CD4-positive, CD25-positive, alpha-beta regulatory T cell (primary cell): Measurements from ENCODE around the gene OCRL. TPM values are rescaled to one million over a fixed set of nuclear protein-coding genes. Genes with fewer than 3 reads are reported as not detected.
"Not testable (repeated sequence)": the region's sequence is repeated elsewhere in the genome, so short reads cannot be mapped to it uniquely, and the experiment has no call there.

Experiments used
- ATAC-seq, 2 donors: fragments of 150-1000 bp; cut with Tn5 transposase; one replicate each; pipeline ENCODE4 v1.10.0; 2021; ENCODE audit warnings: low read depth in 2 of 2, moderate number of reproducible peaks in 2 of 2, moderate library complexity in 1 of 2
- DNase-seq, 3 donors: peaks; one replicate each; pipeline versions ENCODE4 v3.0.0 to v3.0.0-alpha.2; 2012 to 2022; ENCODE audit warnings: mixed read lengths in 1 of 3
- H3K27ac ChIP-seq: one replicate; pipeline ENCODE4 v1.7.0; 2013; ENCODE audit warnings: mild to moderate bottlenecking, low read length; ENCODE audit not compliant: insufficient read depth, poor library complexity, severe bottlenecking
- H3K27me3 ChIP-seq: one replicate; pipeline ENCODE4 v1.7.0; 2013; ENCODE audit warnings: low read length; ENCODE audit not compliant: control insufficient read depth, insufficient read depth
- H3K36me3 ChIP-seq: one replicate; pipeline ENCODE4 v1.7.0; 2013; ENCODE audit warnings: mild to moderate bottlenecking, low read length, moderate library complexity; ENCODE audit not compliant: control insufficient read depth, insufficient read depth
- H3K4me1 ChIP-seq: 2 replicates; pipeline ENCODE4 v1.7.0; 2013; ENCODE audit warnings: mild to moderate bottlenecking, low read length; ENCODE audit not compliant: insufficient read depth, control insufficient read depth, poor library complexity, severe bottlenecking
- H3K4me3 ChIP-seq: one replicate; pipeline ENCODE4 v1.7.0; 2013; ENCODE audit warnings: low read depth, mild to moderate bottlenecking, low read length, moderate library complexity
- H3K9me3 ChIP-seq, 2 experiments: 1 replicate in 1 of 2; 2 replicates in 1 of 2; pipeline ENCODE4 v1.7.0; 2013; ENCODE audit warnings: low read length in 2 of 2, mild to moderate bottlenecking in 1 of 2, moderate library complexity in 1 of 2; ENCODE audit not compliant: control insufficient read depth in 2 of 2
- H3K27ac Mint-ChIP-seq, 3 donors: one replicate each; pipeline ENCODE4 v1.8.0; 2020 to 2022; ENCODE audit warnings: mild to moderate bottlenecking in 3 of 3, mixed read lengths in 3 of 3, moderate library complexity in 2 of 3
- H3K27me3 Mint-ChIP-seq: one replicate; pipeline ENCODE4 v1.8.0; 2022; ENCODE audit warnings: mild to moderate bottlenecking, mixed read lengths
- H3K36me3 Mint-ChIP-seq: one replicate; pipeline ENCODE4 v1.8.0; 2020; ENCODE audit warnings: mixed read lengths
- H3K4me1 Mint-ChIP-seq, 4 donors: one replicate each; pipeline ENCODE4 v1.8.0; 2020 to 2022; ENCODE audit warnings: mixed read lengths in 4 of 4, mild to moderate bottlenecking in 1 of 4
- H3K4me3 Mint-ChIP-seq, 4 donors: one replicate each; pipeline ENCODE4 v1.8.0; 2020 to 2022; ENCODE audit warnings: mild to moderate bottlenecking in 4 of 4, mixed read lengths in 4 of 4, moderate library complexity in 3 of 4
- H3K9me3 Mint-ChIP-seq, 7 donors: one replicate each; pipeline ENCODE4 v1.8.0; 2020 to 2022; ENCODE audit warnings: mixed read lengths in 7 of 7, mild to moderate bottlenecking in 3 of 7, moderate library complexity in 2 of 7
- polyA plus RNA-seq, 4 donors: library from polyadenylated mRNA; unstranded; fragments of 300-500 nt; fragmentation: Illumina TruSeq; gene quantifications; one replicate each; pipeline ENCODE4 v1.2.3, GENCODE V29; 2021
- total RNA-seq: library from RNA; stranded (reverse); gene quantifications from one replicate; pipeline ENCODE4 v1.2.3, GENCODE V29; 2022

OCRL gene
- total and polyA plus RNA-seq, 5 donors from 2014 or later = 0.05 to 1.4 (median 0.25) TPM

DNA sequence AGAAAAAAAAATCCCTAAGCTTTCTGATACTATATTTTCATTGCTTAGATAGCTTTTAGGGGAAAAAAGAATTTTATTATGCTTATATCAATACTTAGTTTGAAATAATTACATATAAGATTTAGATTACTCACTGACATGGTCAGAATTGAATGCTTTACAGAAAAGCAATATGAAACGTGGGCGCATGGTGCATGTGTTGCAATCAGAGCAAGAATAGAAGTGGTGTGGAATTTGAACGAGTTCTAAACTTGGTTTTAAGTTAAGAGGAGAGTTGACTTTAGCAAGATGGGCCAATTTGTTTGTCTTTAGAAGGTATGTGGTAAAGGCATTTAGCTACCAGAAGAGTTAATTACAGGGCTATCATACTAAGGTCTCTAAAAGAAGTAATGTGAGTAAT, 21.4 kb downstream of the OCRL start:
- Mint-ChIP-seq H3K27me3 (peaks cover 4% of the 10 kb centered on the region), H3K9me3 (no peaks in the 10 kb centered on the region), H3K27ac (no peak overlapping the region), H3K4me3 (no peak overlapping the region), H3K36me3 (peaks cover 10% of the 10 kb centered on the region), H3K4me1 (peaks cover 0 to 11% (median 9%) of the 10 kb centered on the region in 4 donors)
- Histone ChIP-seq H3K9me3 (no peaks in the 10 kb centered on the region), H3K27ac (no peak overlapping the region), H3K36me3 (no peaks in the 10 kb centered on the region), H3K4me3 (no peak overlapping the region), H3K27me3 (no peaks in the 10 kb centered on the region), H3K4me1 (no peaks in the 10 kb centered on the region)
- DNase-seq = no peak
- no peak for ATAC-seq

DNA sequence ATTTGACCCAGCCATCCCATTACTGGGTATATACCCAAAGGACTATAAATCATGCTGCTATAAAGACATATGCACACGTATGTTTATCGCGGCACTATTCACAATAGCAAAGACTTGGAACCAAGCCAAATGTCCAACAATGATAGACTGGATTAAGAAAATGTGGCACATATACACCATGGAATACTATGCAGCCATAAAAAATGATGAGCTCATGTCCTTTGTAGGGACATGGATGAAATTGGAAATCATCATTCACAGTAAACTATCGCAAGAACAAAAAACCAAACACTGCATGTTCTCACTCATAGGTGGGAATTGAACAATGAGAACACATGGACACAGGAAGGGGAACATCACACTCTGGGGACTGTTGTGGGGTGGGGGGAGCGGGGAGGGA, 24.3 kb downstream of the OCRL start:
- Mint-ChIP-seq H3K36me3 (peaks cover 10% of the 10 kb centered on the region), H3K4me1 (peaks cover 0 to 11% (median 9%) of the 10 kb centered on the region in 4 donors)
- H3K36me3 ChIP-seq, H3K27ac ChIP-seq, DNase-seq, H3K27ac Mint-ChIP-seq, H3K27me3 Mint-ChIP-seq, H3K4me3 Mint-ChIP-seq, ATAC-seq, H3K27me3 ChIP-seq, H3K4me3 ChIP-seq, H3K9me3 Mint-ChIP-seq, H3K4me1 ChIP-seq, H3K9me3 ChIP-seq: not testable (repeated sequence)

DNA sequence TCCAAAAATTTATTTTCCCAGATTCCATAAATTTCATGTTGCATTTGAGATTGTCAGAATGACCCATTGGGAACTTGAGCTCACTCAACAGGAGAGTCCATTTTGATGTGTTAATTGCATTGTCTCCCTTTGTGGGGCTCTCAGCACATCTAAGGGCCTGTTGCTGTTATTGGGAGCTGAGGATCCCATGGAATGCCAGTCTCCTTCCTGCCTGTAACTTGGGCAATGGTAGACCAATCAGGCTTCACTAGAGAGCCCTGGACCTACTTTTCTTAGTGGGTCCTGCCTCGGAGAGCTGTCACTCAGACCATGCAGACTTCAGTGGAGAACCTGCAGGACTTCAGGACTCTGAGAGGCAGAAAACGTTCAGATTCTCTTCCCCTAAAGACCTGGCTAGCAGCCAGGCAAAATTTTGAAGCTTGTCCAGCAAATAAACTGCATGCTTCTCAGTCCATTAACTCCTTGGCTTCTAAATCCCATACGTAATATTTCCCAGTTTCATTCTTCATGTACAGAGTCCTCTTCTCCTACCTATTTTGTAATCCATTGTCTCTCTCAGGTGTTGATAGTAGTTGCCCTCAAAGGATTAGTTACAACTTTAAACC, 25.1 kb downstream of the OCRL start:
- ATAC-seq (no peak), DNase-seq (no peak)
- H3K4me3 ChIP-seq = no peak overlapping the region
- Mint-ChIP-seq H3K4me3 (no peak overlapping the region), H3K27ac (no peak overlapping the region), H3K27me3 (no peaks in the 10 kb centered on the region), H3K9me3 (no peaks in the 10 kb centered on the region), H3K36me3 (peaks cover 10% of the 10 kb centered on the region), H3K4me1 (peaks cover 0 to 11% (median 9%) of the 10 kb centered on the region in 4 donors)
- no peaks in the 10 kb centered on the region for H3K9me3 ChIP-seq
- H3K27me3 ChIP-seq = no peaks in the 10 kb centered on the region
- no peaks in the 10 kb centered on the region for H3K4me1 ChIP-seq
- no peak overlapping the region for H3K27ac ChIP-seq
- H3K36me3 ChIP-seq = no peaks in the 10 kb centered on the region

DNA sequence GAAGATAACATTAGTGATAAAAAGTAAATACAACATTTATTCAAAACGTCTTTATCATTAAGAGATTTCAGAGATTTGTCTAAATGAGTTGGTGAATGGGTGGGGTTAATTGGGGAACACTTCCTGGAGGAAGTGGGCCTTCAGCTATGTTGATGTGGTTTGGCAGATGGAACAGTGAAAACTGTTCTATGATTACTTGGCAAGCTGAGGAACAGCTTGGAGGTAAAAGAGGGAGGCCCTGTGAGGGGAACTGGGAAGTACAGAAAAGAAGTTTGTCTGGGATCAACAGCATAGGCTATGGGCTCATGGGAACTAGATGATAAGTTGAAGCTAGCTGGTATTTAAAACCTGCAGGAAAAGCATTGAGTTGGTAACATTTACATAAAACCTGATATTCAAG, 26.0 kb downstream of the OCRL start:
- H3K4me3 Mint-ChIP-seq = no peak overlapping the region
- Histone ChIP-seq H3K4me3 (no peak overlapping the region), H3K4me1 (no peaks in the 10 kb centered on the region), H3K36me3 (no peaks in the 10 kb centered on the region), H3K27ac (no peak overlapping the region), H3K9me3 (no peaks in the 10 kb centered on the region), H3K27me3 (no peaks in the 10 kb centered on the region)
- H3K9me3 Mint-ChIP-seq = no peaks in the 10 kb centered on the region
- peaks cover 10% of the 10 kb centered on the region for H3K36me3 Mint-ChIP-seq
- peaks cover 0 to 11% (median 9%) of the 10 kb centered on the region in 4 donors for H3K4me1 Mint-ChIP-seq
- no peak for DNase-seq
- H3K27ac Mint-ChIP-seq = peak overlapping the region in 2 of 3 donors; percentile 48 to 57
- H3K27me3 Mint-ChIP-seq = no peaks in the 10 kb centered on the region
- no peak for ATAC-seq

DNA sequence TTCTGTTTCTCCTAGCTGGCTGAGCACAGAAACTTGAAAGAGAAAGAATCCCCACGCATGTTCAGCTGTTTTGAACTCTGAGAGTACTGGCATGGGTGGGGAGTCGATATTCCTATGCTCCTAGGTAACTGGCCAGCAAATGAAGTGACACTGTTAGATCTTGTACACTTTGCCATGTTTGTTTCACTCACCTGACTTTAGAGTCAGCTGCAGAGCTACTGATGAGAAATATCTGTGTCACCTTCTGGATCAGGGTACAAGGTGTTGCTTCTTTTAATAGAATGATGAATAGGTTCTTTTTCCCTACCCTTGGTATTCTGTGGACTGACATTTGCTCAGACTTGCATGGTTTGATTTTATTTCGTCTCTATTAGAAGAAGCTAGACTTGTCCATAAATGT, 28.3 kb downstream of the OCRL start:
- Mint-ChIP-seq H3K4me1 (peaks cover 0 to 11% (median 9%) of the 10 kb centered on the region in 4 donors), H3K4me3 (no peak overlapping the region), H3K27me3 (no peaks in the 10 kb centered on the region), H3K36me3 (peaks cover 2% of the 10 kb centered on the region), H3K9me3 (no peaks in the 10 kb centered on the region), H3K27ac (no peak overlapping the region)
- Histone ChIP-seq H3K27ac (no peak overlapping the region), H3K4me1 (no peaks in the 10 kb centered on the region), H3K36me3 (no peaks in the 10 kb centered on the region), H3K27me3 (no peaks in the 10 kb centered on the region), H3K4me3 (no peak overlapping the region), H3K9me3 (no peaks in the 10 kb centered on the region)
- no peak for ATAC-seq
- DNase-seq = no peak

DNA sequence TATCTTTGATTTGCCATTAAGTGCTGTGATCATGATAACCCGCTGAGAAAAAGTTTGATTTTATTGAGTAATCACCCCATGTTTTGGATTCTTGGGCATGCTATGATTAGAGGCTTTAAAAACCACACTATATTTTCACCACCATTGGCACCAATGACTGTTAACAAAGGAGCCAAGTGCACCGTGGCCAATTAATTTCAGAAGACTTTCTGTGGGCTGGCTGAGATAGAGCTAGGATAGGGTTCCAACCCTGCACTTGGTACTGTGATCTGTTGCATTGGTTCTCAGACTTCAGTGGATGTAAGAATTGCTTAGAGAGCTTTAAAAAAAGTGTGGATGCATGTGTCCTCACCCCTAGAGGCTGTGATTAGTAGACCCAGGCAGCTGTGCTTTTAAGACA, 32.4 kb downstream of the OCRL start:
- no peaks in the 10 kb centered on the region for H3K9me3 Mint-ChIP-seq
- no peaks in the 10 kb centered on the region for H3K27me3 Mint-ChIP-seq
- no peaks in the 10 kb centered on the region for H3K4me1 ChIP-seq
- ATAC-seq = no peak
- DNase-seq = no peak
- H3K27ac ChIP-seq = no peak overlapping the region
- H3K9me3 ChIP-seq = no peaks in the 10 kb centered on the region
- no peaks in the 10 kb centered on the region for H3K36me3 Mint-ChIP-seq
- H3K27me3 ChIP-seq = no peaks in the 10 kb centered on the region
- H3K27ac Mint-ChIP-seq = no peak overlapping the region
- H3K4me1 Mint-ChIP-seq = no peaks in the 10 kb centered on the region
- no peak overlapping the region for H3K4me3 ChIP-seq
- no peaks in the 10 kb centered on the region for H3K36me3 ChIP-seq
- H3K4me3 Mint-ChIP-seq = no peak overlapping the region

DNA sequence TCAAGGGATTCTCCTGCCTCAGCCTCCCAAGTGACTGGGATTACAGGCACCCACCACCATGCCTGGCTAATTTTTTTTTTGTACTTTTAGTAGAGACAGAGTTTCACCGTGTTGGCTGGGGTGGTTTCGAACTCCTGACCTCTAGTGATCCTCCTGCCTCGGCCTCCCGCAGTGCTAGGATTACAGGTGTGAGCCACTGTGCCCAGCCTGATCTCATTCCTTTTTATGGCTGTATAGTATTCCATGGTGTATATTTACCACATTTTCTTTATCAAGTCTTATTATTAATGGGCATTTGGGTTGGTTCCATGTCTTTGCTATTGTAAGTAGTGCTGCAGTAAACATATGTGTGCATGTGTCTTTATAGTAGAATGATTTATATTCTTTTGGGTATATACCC, 33.6 kb downstream of the OCRL start:
- not testable (repeated sequence) for H3K4me3 Mint-ChIP-seq, H3K4me1 ChIP-seq, H3K4me3 ChIP-seq, H3K27ac Mint-ChIP-seq, H3K36me3 ChIP-seq, H3K9me3 ChIP-seq, H3K27ac ChIP-seq, H3K9me3 Mint-ChIP-seq, ATAC-seq, H3K4me1 Mint-ChIP-seq, H3K27me3 ChIP-seq, H3K36me3 Mint-ChIP-seq, H3K27me3 Mint-ChIP-seq, DNase-seq

DNA sequence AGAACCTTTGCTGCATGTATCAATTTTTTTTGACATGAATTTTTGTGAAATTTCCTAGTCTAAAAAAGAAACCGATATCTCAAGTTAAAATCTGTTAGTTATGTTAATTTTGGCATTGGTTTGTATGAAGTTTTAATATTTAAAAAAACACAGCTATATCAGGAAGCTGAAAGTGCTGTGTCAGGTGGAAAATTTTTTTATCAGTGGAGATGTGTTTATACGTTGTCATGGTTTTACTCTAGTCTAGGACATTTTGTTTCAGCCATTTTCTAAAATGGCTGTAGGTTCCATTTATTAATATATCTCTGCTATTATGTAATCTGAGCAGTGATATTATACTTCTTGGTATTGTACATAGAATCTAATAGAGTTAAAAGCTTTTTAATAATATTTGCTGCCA, 34.2 kb downstream of the OCRL start:
- Histone ChIP-seq H3K9me3 (no peaks in the 10 kb centered on the region), H3K27me3 (no peaks in the 10 kb centered on the region), H3K4me1 (no peaks in the 10 kb centered on the region), H3K36me3 (no peaks in the 10 kb centered on the region), H3K27ac (no peak overlapping the region), H3K4me3 (no peak overlapping the region)
- no peak overlapping the region for H3K27ac Mint-ChIP-seq
- no peaks in the 10 kb centered on the region for H3K4me1 Mint-ChIP-seq
- H3K36me3 Mint-ChIP-seq = no peaks in the 10 kb centered on the region
- ATAC-seq (no peak), DNase-seq (no peak)
- H3K27me3 Mint-ChIP-seq = peaks cover 2% of the 10 kb centered on the region
- no peak overlapping the region for H3K4me3 Mint-ChIP-seq
- H3K9me3 Mint-ChIP-seq = no peaks in the 10 kb centered on the region
